K562 (cell line): ENCODE data around the gene DNAJC18. TPM values are rescaled to one million over a fixed set of nuclear protein-coding genes. Genes with fewer than 3 reads are reported as not detected.

Source experiments
- ARID2 ChIP-seq: fragments of 450-650 bp; IDR thresholded peaks from 2 replicates; pipeline ENCODE4 v1.6.1; 2017; ENCODE audit warnings: antibody characterized with exemption, mild to moderate bottlenecking
- CBX3 ChIP-seq, 2 experiments: IDR thresholded peaks; 1 replicate in 1 of 2; 2 replicates in 1 of 2; pipeline ENCODE4 v1.6.1; 2012; ENCODE audit warnings: inconsistent platforms in 2 of 2, low read length in 2 of 2, borderline replicate concordance in 1 of 2, control low read depth in 1 of 2
- CREB1 ChIP-seq, 2 experiments: sonication (generic) in 1 of 2; formaldehyde crosslinking in 1 of 2; IDR thresholded peaks; 2 replicates each; pipeline versions ENCODE4 v1.6.1 to v1.8.0; 2012 to 2022; ENCODE audit warnings: inconsistent platforms in 1 of 2, mild to moderate bottlenecking in 1 of 2, missing genetic modification reagents in 1 of 2, moderate library complexity in 1 of 2
- GTF3C2 ChIP-seq: IDR thresholded peaks from 3 replicates; pipeline ENCODE4 v1.6.1; 2011; ENCODE audit warnings: borderline replicate concordance, mild to moderate bottlenecking, moderate library complexity; ENCODE audit not compliant: insufficient read length; ENCODE audit errors: extremely low read depth
- POLR2B ChIP-seq: fragments of 450-650 bp; IDR thresholded peaks from 2 replicates; pipeline ENCODE4 v1.6.1; 2018; ENCODE audit warnings: low read depth; ENCODE audit not compliant: partially characterized antibody
- RAD21 ChIP-seq, 2 experiments: fragments of 250-450 bp in 1 of 2; fragments of 450-650 bp in 1 of 2; sonication (Bioruptor Pico) in 1 of 2; formaldehyde crosslinking in 1 of 2; IDR thresholded peaks in 1 of 2; conservative IDR thresholded peaks in 1 of 2; 2 replicates each; pipeline versions ENCODE4 v1.4.0 to v1.8.0; 2020 to 2022; ENCODE audit warnings: mild to moderate bottlenecking in 2 of 2, moderate library complexity in 1 of 2
- SREBF2 ChIP-seq: sonication (generic); formaldehyde crosslinking; IDR thresholded peaks from 2 replicates; pipeline ENCODE4 v1.4.0; 2020; ENCODE audit warnings: mild to moderate bottlenecking, missing genetic modification reagents
- SRF ChIP-seq, 2 experiments: fragments of 250-450, 450-650 bp in 1 of 2; sonication (Bioruptor Pico) in 1 of 2; sonication (generic) in 1 of 2; formaldehyde crosslinking; IDR thresholded peaks; 2 replicates each; pipeline versions ENCODE4 v1.5.0 to v1.5.1; 2020 to 2022; ENCODE audit warnings: mild to moderate bottlenecking in 1 of 2, missing genetic modification reagents in 1 of 2
- TARDBP ChIP-seq: fragments of 450-650 bp; IDR thresholded peaks from 2 replicates; pipeline ENCODE4 v1.6.1; 2016
- TFAP4 ChIP-seq: sonication (generic); formaldehyde crosslinking; IDR thresholded peaks from 2 replicates; pipeline ENCODE4 v1.8.0; 2022; ENCODE audit warnings: missing genetic modification reagents, mild to moderate bottlenecking, moderate library complexity, borderline replicate concordance
- TSC22D4 ChIP-seq: fragments of 450-650 bp; IDR thresholded peaks from 2 replicates; pipeline ENCODE4 v1.6.1; 2016; ENCODE audit warnings: missing genetic modification characterization, missing biosample characterization, control low read depth
- U2AF2 ChIP-seq: fragments of 200-400 bp; formaldehyde crosslinking; optimal IDR thresholded peaks from 2 replicates; pipeline ENCODE3; 2017; ENCODE audit warnings: low read depth, mild to moderate bottlenecking, low read length
- YBX1 ChIP-seq: fragments of 450-650 bp; IDR thresholded peaks from 2 replicates; pipeline ENCODE4 v1.7.1; 2016; ENCODE audit warnings: mild to moderate bottlenecking
- ZC3H11A ChIP-seq: IDR thresholded peaks from 2 replicates; pipeline ENCODE4 v1.6.1; 2012; ENCODE audit warnings: low read depth, low read length, improper control_type of control experiment
- ZNF830 ChIP-seq: fragments of 250-450 bp; sonication (Bioruptor Pico); IDR thresholded peaks from 2 replicates; pipeline ENCODE4 v1.5.0; 2021; ENCODE audit warnings: mild to moderate bottlenecking
- polyA plus RNA-seq, 8 experiments: library from polyadenylated mRNA; depleted of rRNA in 4 of 8; stranded (reverse) in 5 of 8; unstranded in 3 of 8; fragments of >200 nt; fragmentation: Nextera tagmentation in 2 of 8; fragmentation: Illumina TruSeq in 1 of 8; extraction: Ambion mirVana in 2 of 8; extraction: Trizol in 1 of 8; gene quantifications; 2 replicates each; pipeline versions ENCODE4 v1.2.1 to v1.2.3, GENCODE V29; 2011 to 2014; ENCODE audit warnings: inconsistent platforms in 1 of 8, missing spikeins in 1 of 8
- total RNA-seq, 7 experiments: library from RNA; depleted of rRNA in 6 of 7; stranded (reverse); fragments of >200 nt in 6 of 7; fragmentation: Illumina TruSeq in 2 of 7; extraction: Trizol in 2 of 7; gene quantifications; 2 replicates each; pipeline versions ENCODE4 v1.2.1 to v1.2.3, GENCODE V29; 2011 to 2021; ENCODE audit warnings: low replicate concordance in 1 of 7
- TF ChIP-seq, protein P1 (sequence below): fragments of 250-450 bp; sonication (Bioruptor Pico); IDR thresholded peaks from 2 replicates; pipeline ENCODE4 v1.5.1; 2021; ENCODE audit warnings: mild to moderate bottlenecking
- TF ChIP-seq, protein P2 (sequence below), 3 experiments: IDR thresholded peaks in 2 of 3; conservative IDR thresholded peaks in 1 of 3; 2 replicates each; pipeline ENCODE4 v1.5.1; 2011 to 2012; ENCODE audit warnings: low read length in 3 of 3, mild to moderate bottlenecking in 3 of 3, control low read depth in 2 of 3, improper control_type of control experiment in 1 of 3, inconsistent platforms in 1 of 3, low read depth in 1 of 3, mixed read lengths in 1 of 3, moderate library complexity in 1 of 3; ENCODE audit not compliant: insufficient read depth in 2 of 3
- TF ChIP-seq, protein P3 (sequence below): fragments of 450-650 bp; IDR thresholded peaks from 2 replicates; pipeline ENCODE4 v1.6.1; 2018; ENCODE audit warnings: mild to moderate bottlenecking, low read depth; ENCODE audit not compliant: partially characterized antibody

Gene DNAJC18
- total and polyA plus RNA-seq, 9 of the 15 experiments (the other 6 are each of a cell fraction or from before 2014, with no cell fraction given): 1.5 to 13.3 (median 7.5) TPM

GRCh38 chr5:139422307-139422893, 16.9 kb downstream of the DNAJC18 start (continued):
- no peak for TF ChIP-seq U2AF2
- TF ChIP-seq ZC3H11A: no peak
- no peak for TF ChIP-seq CBX3 (IDR thresholded peaks at IDR 0.05; ENCODE audit: borderline replicate concordance in 1 of 2, low read length in 2 of 2)
- peak; percentile 97 to 99 for TF ChIP-seq RAD21 (CRISPR knock-in tag; conservative IDR thresholded peaks at IDR 0.05 in 1 of 2, IDR thresholded peaks at IDR 0.05 in 1 of 2)
- no peak for TF ChIP-seq SREBF2
- peak; percentile 87 for TF ChIP-seq ARID2
- TF ChIP-seq TARDBP: 0 out of 2 replicates have a peak, but pooled peaks have one; percentile 41
- TF ChIP-seq GTF3C2: no peak
- TF ChIP-seq, protein P1, sequence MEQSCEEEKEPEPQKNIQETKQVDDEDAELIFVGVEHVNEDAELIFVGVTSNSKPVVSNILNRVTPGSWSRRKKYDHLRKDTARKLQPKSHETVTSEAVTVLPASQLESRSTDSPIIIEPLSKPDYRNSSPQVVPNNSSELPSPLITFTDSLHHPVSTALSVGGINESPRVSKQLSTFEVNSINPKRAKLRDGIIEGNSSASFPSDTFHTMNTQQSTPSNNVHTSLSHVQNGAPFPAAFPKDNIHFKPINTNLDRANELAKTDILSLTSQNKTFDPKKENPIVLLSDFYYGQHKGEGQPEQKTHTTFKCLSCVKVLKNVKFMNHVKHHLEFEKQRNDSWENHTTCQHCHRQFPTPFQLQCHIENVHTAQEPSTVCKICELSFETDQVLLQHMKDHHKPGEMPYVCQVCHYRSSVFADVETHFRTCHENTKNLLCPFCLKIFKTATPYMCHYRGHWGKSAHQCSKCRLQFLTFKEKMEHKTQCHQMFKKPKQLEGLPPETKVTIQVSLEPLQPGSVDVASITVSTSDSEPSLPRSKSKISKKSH (CRISPR knock-in tag): no peak
- no peak for TF ChIP-seq ZNF830
- TF ChIP-seq CREB1 (IDR thresholded peaks at IDR 0.05): no peak
- no peak for TF ChIP-seq CREB1 (CRISPR knock-in tag; IDR thresholded peaks at IDR 0.05)
- TF ChIP-seq YBX1: no peak
- TF ChIP-seq, protein P2, sequence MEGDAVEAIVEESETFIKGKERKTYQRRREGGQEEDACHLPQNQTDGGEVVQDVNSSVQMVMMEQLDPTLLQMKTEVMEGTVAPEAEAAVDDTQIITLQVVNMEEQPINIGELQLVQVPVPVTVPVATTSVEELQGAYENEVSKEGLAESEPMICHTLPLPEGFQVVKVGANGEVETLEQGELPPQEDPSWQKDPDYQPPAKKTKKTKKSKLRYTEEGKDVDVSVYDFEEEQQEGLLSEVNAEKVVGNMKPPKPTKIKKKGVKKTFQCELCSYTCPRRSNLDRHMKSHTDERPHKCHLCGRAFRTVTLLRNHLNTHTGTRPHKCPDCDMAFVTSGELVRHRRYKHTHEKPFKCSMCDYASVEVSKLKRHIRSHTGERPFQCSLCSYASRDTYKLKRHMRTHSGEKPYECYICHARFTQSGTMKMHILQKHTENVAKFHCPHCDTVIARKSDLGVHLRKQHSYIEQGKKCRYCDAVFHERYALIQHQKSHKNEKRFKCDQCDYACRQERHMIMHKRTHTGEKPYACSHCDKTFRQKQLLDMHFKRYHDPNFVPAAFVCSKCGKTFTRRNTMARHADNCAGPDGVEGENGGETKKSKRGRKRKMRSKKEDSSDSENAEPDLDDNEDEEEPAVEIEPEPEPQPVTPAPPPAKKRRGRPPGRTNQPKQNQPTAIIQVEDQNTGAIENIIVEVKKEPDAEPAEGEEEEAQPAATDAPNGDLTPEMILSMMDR (IDR thresholded peaks at IDR 0.05 in 2 of 3, conservative IDR thresholded peaks at IDR 0.05 in 1 of 3; ENCODE audit: insufficient read depth in 2 of 3, low read depth in 1 of 3, low read length in 3 of 3): peak; percentile 84 to 96 (median 91)
- TF ChIP-seq, protein P3, sequence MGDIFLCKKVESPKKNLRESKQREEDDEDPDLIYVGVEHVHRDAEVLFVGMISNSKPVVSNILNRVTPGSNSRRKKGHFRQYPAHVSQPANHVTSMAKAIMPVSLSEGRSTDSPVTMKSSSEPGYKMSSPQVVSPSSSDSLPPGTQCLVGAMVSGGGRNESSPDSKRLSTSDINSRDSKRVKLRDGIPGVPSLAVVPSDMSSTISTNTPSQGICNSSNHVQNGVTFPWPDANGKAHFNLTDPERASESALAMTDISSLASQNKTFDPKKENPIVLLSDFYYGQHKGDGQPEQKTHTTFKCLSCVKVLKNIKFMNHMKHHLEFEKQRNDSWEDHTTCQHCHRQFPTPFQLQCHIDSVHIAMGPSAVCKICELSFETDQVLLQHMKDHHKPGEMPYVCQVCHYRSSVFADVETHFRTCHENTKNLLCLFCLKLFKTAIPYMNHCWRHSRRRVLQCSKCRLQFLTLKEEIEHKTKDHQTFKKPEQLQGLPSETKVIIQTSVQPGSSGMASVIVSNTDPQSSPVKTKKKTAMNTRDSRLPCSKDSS: no peak
- no peak for TF ChIP-seq TSC22D4
- TF ChIP-seq POLR2B: no peak
- no peak for TF ChIP-seq SRF (CRISPR knock-in tag; IDR thresholded peaks at IDR 0.05)
- peak; percentile 77; the same call in 1 of the 2 replicates for TF ChIP-seq TFAP4
